ENCODE measurements around the gene C1orf35.

- TF ChIP-seq CTCF (IDR thresholded peaks at IDR 0.05), result no peak
- no peak for TF ChIP-seq POLR2AphosphoS5 (IDR thresholded peaks at IDR 0.05)
These were observed 1.6 kb upstream of the C1orf35 start for GRCh38 chr1:228104526-228105269.
